K562 (cell line): Measurements from ENCODE around the gene N4BP2. TPM values are rescaled to one million over a fixed set of nuclear protein-coding genes. Genes with fewer than 3 reads are reported as not detected.
A peak's percentile ranks its signal among the peaks of the same experiment; 100 is the strongest.

Experiments used
- ADNP ChIP-seq: fragments of 200-800 bp; sonication (Bioruptor generic); IDR thresholded peaks from 2 replicates; pipeline ENCODE4 v1.6.1; 2016; ENCODE audit warnings: missing genetic modification characterization, missing compliant biosample characterization
- ATF1 ChIP-seq, 2 experiments: fragments of 450-650 bp in 1 of 2; IDR thresholded peaks; 2 replicates each; pipeline ENCODE4 v1.6.1; 2016; ENCODE audit warnings: missing compliant biosample characterization in 1 of 2, missing genetic modification characterization in 1 of 2
- CC2D1A ChIP-seq: fragments of 450-650 bp; IDR thresholded peaks from 2 replicates; pipeline ENCODE4 v1.6.1; 2017; ENCODE audit warnings: mild to moderate bottlenecking
- KLF16 ChIP-seq: IDR thresholded peaks from 2 replicates; pipeline ENCODE4 v1.6.1; 2016; ENCODE audit warnings: antibody characterized with exemption
- RAD21 ChIP-seq, 2 experiments: fragments of 250-450 bp in 1 of 2; fragments of 450-650 bp in 1 of 2; sonication (Bioruptor Pico) in 1 of 2; formaldehyde crosslinking in 1 of 2; IDR thresholded peaks in 1 of 2; conservative IDR thresholded peaks in 1 of 2; 2 replicates each; pipeline versions ENCODE4 v1.4.0 to v1.8.0; 2020 to 2022; ENCODE audit warnings: mild to moderate bottlenecking in 2 of 2, moderate library complexity in 1 of 2
- ZKSCAN1 ChIP-seq: fragments of 150-350 bp; IDR thresholded peaks from 2 replicates; pipeline ENCODE4 v1.6.1; 2016; ENCODE audit warnings: low read depth, low read length
- ZNF253 ChIP-seq: fragments of 250-450 bp; sonication (Bioruptor Pico); conservative IDR thresholded peaks from 2 replicates; pipeline ENCODE4 v1.6.1; 2021; ENCODE audit warnings: mild to moderate bottlenecking
- ZNF586 ChIP-seq: fragments of 450-650 bp; formaldehyde crosslinking; conservative IDR thresholded peaks from 2 replicates; pipeline ENCODE4 v1.4.0; 2020; ENCODE audit warnings: mild to moderate bottlenecking, moderate library complexity
- polyA plus RNA-seq, 8 experiments: library from polyadenylated mRNA; depleted of rRNA in 4 of 8; stranded (reverse) in 5 of 8; unstranded in 3 of 8; fragments of >200 nt; fragmentation: Nextera tagmentation in 2 of 8; fragmentation: Illumina TruSeq in 1 of 8; extraction: Ambion mirVana in 2 of 8; extraction: Trizol in 1 of 8; gene quantifications; 2 replicates each; pipeline versions ENCODE4 v1.2.1 to v1.2.3, GENCODE V29; 2011 to 2014; ENCODE audit warnings: inconsistent platforms in 1 of 8, missing spikeins in 1 of 8
- total RNA-seq, 7 experiments: library from RNA; depleted of rRNA in 6 of 7; stranded (reverse); fragments of >200 nt in 6 of 7; fragmentation: Illumina TruSeq in 2 of 7; extraction: Trizol in 2 of 7; gene quantifications; 2 replicates each; pipeline versions ENCODE4 v1.2.1 to v1.2.3, GENCODE V29; 2011 to 2021; ENCODE audit warnings: low replicate concordance in 1 of 7
- TF ChIP-seq, protein P1 (sequence below), 2 experiments: fragments of 150-350 bp in 1 of 2; IDR thresholded peaks; 2 replicates each; pipeline ENCODE4 v1.6.1; 2012 to 2016; ENCODE audit warnings: low read depth in 2 of 2, low read length in 2 of 2, mild to moderate bottlenecking in 1 of 2, moderate library complexity in 1 of 2
- TF ChIP-seq, protein P2 (sequence below), 3 experiments: IDR thresholded peaks in 2 of 3; conservative IDR thresholded peaks in 1 of 3; 2 replicates each; pipeline ENCODE4 v1.5.1; 2011 to 2012; ENCODE audit warnings: low read length in 3 of 3, mild to moderate bottlenecking in 3 of 3, control low read depth in 2 of 3, improper control_type of control experiment in 1 of 3, inconsistent platforms in 1 of 3, low read depth in 1 of 3, mixed read lengths in 1 of 3, moderate library complexity in 1 of 3; ENCODE audit not compliant: insufficient read depth in 2 of 3

The N4BP2 gene
- total and polyA plus RNA-seq, 9 of the 15 experiments (the other 6 are each of a cell fraction or from before 2014, with no cell fraction given): 2.7 to 12.6 (median 7.6) TPM

DNA sequence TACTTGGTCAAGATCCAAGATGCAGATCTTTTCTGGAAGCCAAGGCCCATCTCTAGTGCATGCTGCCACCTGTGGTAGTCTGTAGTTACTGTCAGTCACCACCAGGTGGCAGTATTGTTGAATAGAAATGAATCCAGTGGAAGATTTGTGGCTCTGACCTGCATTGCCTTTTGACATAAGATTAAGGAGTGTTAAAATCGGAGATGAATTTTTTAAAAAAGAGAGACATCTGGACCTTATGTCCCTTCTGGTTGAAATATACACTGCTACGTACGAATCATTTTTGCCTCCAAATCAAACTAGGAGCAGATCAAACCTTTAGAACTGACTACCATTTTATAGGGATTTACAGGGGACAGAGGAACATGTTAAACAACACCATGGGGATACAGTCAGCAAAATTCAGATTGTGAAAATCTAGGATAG, 93.3 kb downstream of the N4BP2 start (continued):
- TF ChIP-seq, protein P1, sequence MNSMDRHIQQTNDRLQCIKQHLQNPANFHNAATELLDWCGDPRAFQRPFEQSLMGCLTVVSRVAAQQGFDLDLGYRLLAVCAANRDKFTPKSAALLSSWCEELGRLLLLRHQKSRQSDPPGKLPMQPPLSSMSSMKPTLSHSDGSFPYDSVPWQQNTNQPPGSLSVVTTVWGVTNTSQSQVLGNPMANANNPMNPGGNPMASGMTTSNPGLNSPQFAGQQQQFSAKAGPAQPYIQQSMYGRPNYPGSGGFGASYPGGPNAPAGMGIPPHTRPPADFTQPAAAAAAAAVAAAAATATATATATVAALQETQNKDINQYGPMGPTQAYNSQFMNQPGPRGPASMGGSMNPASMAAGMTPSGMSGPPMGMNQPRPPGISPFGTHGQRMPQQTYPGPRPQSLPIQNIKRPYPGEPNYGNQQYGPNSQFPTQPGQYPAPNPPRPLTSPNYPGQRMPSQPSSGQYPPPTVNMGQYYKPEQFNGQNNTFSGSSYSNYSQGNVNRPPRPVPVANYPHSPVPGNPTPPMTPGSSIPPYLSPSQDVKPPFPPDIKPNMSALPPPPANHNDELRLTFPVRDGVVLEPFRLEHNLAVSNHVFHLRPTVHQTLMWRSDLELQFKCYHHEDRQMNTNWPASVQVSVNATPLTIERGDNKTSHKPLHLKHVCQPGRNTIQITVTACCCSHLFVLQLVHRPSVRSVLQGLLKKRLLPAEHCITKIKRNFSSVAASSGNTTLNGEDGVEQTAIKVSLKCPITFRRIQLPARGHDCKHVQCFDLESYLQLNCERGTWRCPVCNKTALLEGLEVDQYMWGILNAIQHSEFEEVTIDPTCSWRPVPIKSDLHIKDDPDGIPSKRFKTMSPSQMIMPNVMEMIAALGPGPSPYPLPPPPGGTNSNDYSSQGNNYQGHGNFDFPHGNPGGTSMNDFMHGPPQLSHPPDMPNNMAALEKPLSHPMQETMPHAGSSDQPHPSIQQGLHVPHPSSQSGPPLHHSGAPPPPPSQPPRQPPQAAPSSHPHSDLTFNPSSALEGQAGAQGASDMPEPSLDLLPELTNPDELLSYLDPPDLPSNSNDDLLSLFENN (IDR thresholded peaks at IDR 0.05; ENCODE audit: low read depth in 2 of 2, low read length in 2 of 2): no peak
- TF ChIP-seq ZNF253 (CRISPR knock-in tag) (no peak), RAD21 (CRISPR knock-in tag; conservative IDR thresholded peaks at IDR 0.05 in 1 of 2, IDR thresholded peaks at IDR 0.05 in 1 of 2) (peak; percentile 94 to 97), ZNF586 (CRISPR knock-in tag) (no peak), ATF1 (CRISPR knock-in tag; IDR thresholded peaks at IDR 0.05) (no peak), ATF1 (tag; IDR thresholded peaks at IDR 0.05) (0 out of 2 replicates have a peak, but pooled peaks have one; percentile 26), CC2D1A (peak; percentile 79; the same call in 1 of the 2 replicates), KLF16 (peak; percentile 22; the same call in 1 of the 2 replicates), ADNP (tag) (peak; percentile 58; the same call in 1 of the 2 replicates), ZKSCAN1 (no peak)
- TF ChIP-seq, protein P2, sequence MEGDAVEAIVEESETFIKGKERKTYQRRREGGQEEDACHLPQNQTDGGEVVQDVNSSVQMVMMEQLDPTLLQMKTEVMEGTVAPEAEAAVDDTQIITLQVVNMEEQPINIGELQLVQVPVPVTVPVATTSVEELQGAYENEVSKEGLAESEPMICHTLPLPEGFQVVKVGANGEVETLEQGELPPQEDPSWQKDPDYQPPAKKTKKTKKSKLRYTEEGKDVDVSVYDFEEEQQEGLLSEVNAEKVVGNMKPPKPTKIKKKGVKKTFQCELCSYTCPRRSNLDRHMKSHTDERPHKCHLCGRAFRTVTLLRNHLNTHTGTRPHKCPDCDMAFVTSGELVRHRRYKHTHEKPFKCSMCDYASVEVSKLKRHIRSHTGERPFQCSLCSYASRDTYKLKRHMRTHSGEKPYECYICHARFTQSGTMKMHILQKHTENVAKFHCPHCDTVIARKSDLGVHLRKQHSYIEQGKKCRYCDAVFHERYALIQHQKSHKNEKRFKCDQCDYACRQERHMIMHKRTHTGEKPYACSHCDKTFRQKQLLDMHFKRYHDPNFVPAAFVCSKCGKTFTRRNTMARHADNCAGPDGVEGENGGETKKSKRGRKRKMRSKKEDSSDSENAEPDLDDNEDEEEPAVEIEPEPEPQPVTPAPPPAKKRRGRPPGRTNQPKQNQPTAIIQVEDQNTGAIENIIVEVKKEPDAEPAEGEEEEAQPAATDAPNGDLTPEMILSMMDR (IDR thresholded peaks at IDR 0.05 in 2 of 3, conservative IDR thresholded peaks at IDR 0.05 in 1 of 3; ENCODE audit: insufficient read depth in 2 of 3, low read depth in 1 of 3, low read length in 3 of 3): peak; percentile 78 to 91 (median 86)
